Endothelial cell (in vitro differentiated cells): ENCODE data around the gene SEPTIN14. TPM values are rescaled to one million over a fixed set of nuclear protein-coding genes. Genes with fewer than 3 reads are reported as not detected.
"Not testable (repeated sequence)": the region's sequence is repeated elsewhere in the genome, so short reads cannot be mapped to it uniquely, and the experiment has no call there.

ENCODE experiments used
- DNase-seq: peaks from one replicate; pipeline ENCODE4 v3.0.0; 2021; ENCODE audit warnings: low spot score
- H3K27ac Mint-ChIP-seq: one replicate; pipeline ENCODE4 v1.8.0; 2021; ENCODE audit warnings: mixed read lengths, inconsistent platforms; ENCODE audit not compliant: unreplicated experiment
- H3K27me3 Mint-ChIP-seq: one replicate; pipeline ENCODE4 v1.8.0; 2021; ENCODE audit warnings: mild to moderate bottlenecking, moderate library complexity, mixed read lengths, inconsistent platforms; ENCODE audit not compliant: unreplicated experiment
- H3K36me3 Mint-ChIP-seq: one replicate; pipeline ENCODE4 v1.8.0; 2021; ENCODE audit warnings: mild to moderate bottlenecking, low read depth, mixed read lengths, inconsistent platforms; ENCODE audit not compliant: unreplicated experiment
- H3K4me1 Mint-ChIP-seq: one replicate; pipeline ENCODE4 v1.8.0; 2021; ENCODE audit warnings: mild to moderate bottlenecking, mixed read lengths, inconsistent platforms; ENCODE audit not compliant: unreplicated experiment
- H3K4me3 Mint-ChIP-seq: one replicate; pipeline ENCODE4 v1.8.0; 2021; ENCODE audit warnings: mild to moderate bottlenecking, mixed read lengths, inconsistent platforms; ENCODE audit not compliant: unreplicated experiment
- H3K9me3 Mint-ChIP-seq: one replicate; pipeline ENCODE4 v1.8.0; 2021; ENCODE audit warnings: mixed read lengths, inconsistent platforms; ENCODE audit not compliant: unreplicated experiment
- CTCF ChIP-seq: fragments of 200-600 bp; sonication (generic); IDR thresholded peaks from one replicate; pipeline ENCODE4 v1.5.0; 2021; ENCODE audit warnings: antibody characterized with exemption; ENCODE audit not compliant: unreplicated experiment
- total RNA-seq: library from RNA; stranded (reverse); fragmentation: NEBNext Ultra II Directional; extraction: Animal tissue kit (Norgen Biotek cat#: 25700); gene quantifications from one replicate; pipeline ENCODE4 v1.2.1, GENCODE V29; 2021; ENCODE audit not compliant: unreplicated experiment

Gene SEPTIN14
- total RNA-seq, 1 donor from 2014 or later = not detected

- Mint-ChIP-seq H3K9me3 (peaks cover 19% of the 10 kb centered on the region), H3K36me3 (peaks cover 4% of the 10 kb centered on the region), H3K4me1 (no peaks in the 10 kb centered on the region), H3K27ac (no peak overlapping the region), H3K4me3 (no peak overlapping the region), H3K27me3 (peaks cover 2% of the 10 kb centered on the region)
- TF ChIP-seq CTCF = no peak
- no peak for DNase-seq
Measured at GRCh38 chr7:55818686-55819085, 43.9 kb downstream of the SEPTIN14 start.

- not testable (repeated sequence) for H3K27me3 Mint-ChIP-seq, H3K27ac Mint-ChIP-seq, H3K36me3 Mint-ChIP-seq, H3K4me1 Mint-ChIP-seq, H3K4me3 Mint-ChIP-seq, DNase-seq
- H3K9me3 Mint-ChIP-seq = peaks cover 18% of the 10 kb centered on the region
Measured at GRCh38 chr7:55797260-55797659, 65.3 kb downstream of the SEPTIN14 start.

- H3K27ac Mint-ChIP-seq = no peak overlapping the region
- TF ChIP-seq CTCF = no peak
- DNase-seq = no peak
- no peak overlapping the region for H3K4me3 Mint-ChIP-seq
- peaks cover 18% of the 10 kb centered on the region for H3K9me3 Mint-ChIP-seq
- H3K36me3 Mint-ChIP-seq = peaks cover 5% of the 10 kb centered on the region
- H3K4me1 Mint-ChIP-seq = no peaks in the 10 kb centered on the region
- H3K27me3 Mint-ChIP-seq = no peaks in the 10 kb centered on the region
Measured at GRCh38 chr7:55794527-55794926, 68.0 kb downstream of the SEPTIN14 start.

DNA sequence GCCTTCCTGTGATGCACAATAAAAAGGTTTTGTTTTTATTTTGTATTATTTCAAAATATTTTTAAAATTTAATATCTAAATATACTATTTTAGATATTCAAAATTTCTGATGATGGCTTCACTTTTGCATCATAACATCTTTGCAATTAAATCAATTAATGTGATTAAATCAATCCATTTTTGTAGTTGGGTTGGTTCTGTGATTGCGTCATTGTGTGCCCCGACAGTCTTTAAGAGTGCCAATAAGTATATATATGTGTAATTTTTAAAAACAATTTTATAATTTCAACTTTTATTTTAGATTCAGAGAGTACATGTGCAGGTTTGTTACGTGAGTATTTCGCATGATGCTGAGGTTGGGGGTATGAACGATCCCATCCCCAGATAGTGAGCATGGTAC is 70.5 kb downstream of the SEPTIN14 start:
- Mint-ChIP-seq H3K27ac (no peak overlapping the region), H3K36me3 (peaks cover under 1% of the 10 kb centered on the region), H3K9me3 (peaks cover 8% of the 10 kb centered on the region), H3K4me3 (no peak overlapping the region), H3K27me3 (no peaks in the 10 kb centered on the region), H3K4me1 (no peaks in the 10 kb centered on the region)
- no peak for TF ChIP-seq CTCF
- no peak for DNase-seq

- Mint-ChIP-seq H3K36me3 (no peaks in the 10 kb centered on the region), H3K4me1 (no peaks in the 10 kb centered on the region), H3K9me3 (peaks cover 4% of the 10 kb centered on the region), H3K27me3 (peaks cover 3% of the 10 kb centered on the region), H3K4me3 (no peak overlapping the region), H3K27ac (no peak overlapping the region)
- TF ChIP-seq CTCF = no peak
- no peak for DNase-seq
Measured at GRCh38 chr7:55787796-55788195, 74.8 kb downstream of the SEPTIN14 start.

DNA sequence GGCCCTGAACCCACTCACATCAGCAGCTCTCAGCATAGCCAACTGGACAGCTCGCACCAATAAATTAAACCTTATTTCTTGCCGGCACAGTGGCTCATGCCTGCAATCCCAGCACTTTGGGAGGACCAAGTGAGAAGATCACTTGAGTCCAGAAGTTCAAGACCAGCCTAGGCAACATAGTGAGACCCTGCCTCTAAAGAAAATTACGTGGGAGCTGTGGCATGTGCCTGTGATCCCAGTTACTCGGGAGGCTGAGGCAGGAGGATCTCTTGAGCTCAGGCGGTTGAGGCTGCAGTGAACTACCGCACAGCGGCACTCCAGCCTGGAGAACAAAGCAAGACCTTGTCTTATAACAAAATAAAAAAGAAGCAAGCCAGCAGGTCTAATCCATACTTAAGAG is 75.7 kb downstream of the SEPTIN14 start:
- H3K9me3 Mint-ChIP-seq = peaks cover 4% of the 10 kb centered on the region
- H3K27me3 Mint-ChIP-seq = peaks cover 3% of the 10 kb centered on the region
- H3K27ac Mint-ChIP-seq = no peak overlapping the region

DNA sequence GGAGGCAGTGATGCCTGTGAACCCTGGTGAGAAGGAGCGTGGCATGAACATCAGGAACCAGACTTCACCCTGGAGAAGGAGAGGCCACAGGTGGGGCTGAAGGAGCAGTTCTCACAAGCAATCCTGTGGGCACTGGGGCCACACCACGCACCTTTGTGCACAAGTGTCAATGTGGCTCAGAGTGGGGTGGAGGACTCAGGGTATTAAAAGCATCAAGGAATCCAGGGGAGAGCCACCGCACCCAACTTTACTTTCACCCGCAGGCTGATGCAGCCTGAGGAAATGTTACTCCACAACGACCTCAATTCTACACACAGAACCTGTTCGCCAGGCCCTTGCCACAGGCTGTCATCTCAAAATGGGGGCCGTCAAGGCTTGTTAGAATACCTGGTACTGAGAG is 77.1 kb downstream of the SEPTIN14 start:
- H3K4me3 Mint-ChIP-seq, H3K9me3 Mint-ChIP-seq, H3K36me3 Mint-ChIP-seq, H3K27me3 Mint-ChIP-seq, H3K27ac Mint-ChIP-seq, DNase-seq, H3K4me1 Mint-ChIP-seq: not testable (repeated sequence)

More for the DNA sequence above, 75.7 kb downstream of the SEPTIN14 start:
- no peak for TF ChIP-seq CTCF
- DNase-seq = no peak
- H3K4me1 Mint-ChIP-seq = no peaks in the 10 kb centered on the region
- H3K36me3 Mint-ChIP-seq = no peaks in the 10 kb centered on the region
- H3K4me3 Mint-ChIP-seq = no peak overlapping the region
